Measurements from ENCODE around the gene HRK.

GRCh38 chr12:116906285-116906684 lies 25.0 kb upstream of the HRK start:
- TF ChIP-seq CTCF (IDR thresholded peaks at IDR 0.05) = no peak
- no peak for TF ChIP-seq POLR2A (IDR thresholded peaks at IDR 0.05)
- no peak for TF ChIP-seq POLR2AphosphoS5 (IDR thresholded peaks at IDR 0.05)

Measured in stomach (tissue), 4 donors.